ENCODE results near the gene RBBP8.

RBBP8 gene

GRCh38 chr18:22999647-23000046 lies 66.5 kb downstream of the RBBP8 start:
- DNase-seq: no peak

GRCh38 chr18:23003289-23003688 lies 70.2 kb downstream of the RBBP8 start:
- DNase-seq: no peak

- no peak for DNase-seq
Measured at GRCh38 chr18:23012249-23012648, 79.1 kb downstream of the RBBP8 start.

GRCh38 chr18:23020555-23021294 lies 87.6 kb downstream of the RBBP8 start:
- no peak for DNase-seq

GRCh38 chr18:23021623-23022022 lies 88.5 kb downstream of the RBBP8 start:
- no peak for DNase-seq

- peak; percentile 10 to 33 for DNase-seq
Measured at GRCh38 chr18:23032030-23032582, 99.0 kb downstream of the RBBP8 start.

GRCh38 chr18:23033056-23033455 lies 99.9 kb downstream of the RBBP8 start:
- no peak for DNase-seq

GRCh38 chr18:23036660-23037201 lies 103.6 kb downstream of the RBBP8 start:
- DNase-seq: no peak

- no peak for DNase-seq
Measured at GRCh38 chr18:23037646-23038045, 104.5 kb downstream of the RBBP8 start.

GRCh38 chr18:23038712-23039111 lies 105.6 kb downstream of the RBBP8 start:
- DNase-seq: no peak

- DNase-seq: no peak
Measured at GRCh38 chr18:23042133-23042532, 109.0 kb downstream of the RBBP8 start.

GRCh38 chr18:23043803-23044376 lies 110.8 kb downstream of the RBBP8 start:
- no peak for DNase-seq

- DNase-seq: no peak
Measured at GRCh38 chr18:23049698-23050373, 116.7 kb downstream of the RBBP8 start.

GRCh38 chr18:23053776-23054457 lies 120.8 kb downstream of the RBBP8 start:
- peak in 1 of 2 donors; percentile 33 for DNase-seq

GRCh38 chr18:23054553-23054952 lies 121.4 kb downstream of the RBBP8 start:
- DNase-seq: no peak

- no peak for DNase-seq
Measured at GRCh38 chr18:23056315-23056714, 123.2 kb downstream of the RBBP8 start.

- DNase-seq: no peak
Measured at GRCh38 chr18:23057096-23057495, 124.0 kb downstream of the RBBP8 start.

GRCh38 chr18:23058746-23059415 lies 125.8 kb downstream of the RBBP8 start:
- no peak for DNase-seq

- DNase-seq: peak in 1 of 2 donors; percentile 24
Measured at GRCh38 chr18:23059541-23060465, 126.7 kb downstream of the RBBP8 start.

- peak; percentile 29 to 67 for DNase-seq
Measured at GRCh38 chr18:23062011-23062410, 128.9 kb downstream of the RBBP8 start.

- no peak for DNase-seq
Measured at GRCh38 chr18:23063502-23063901, 130.4 kb downstream of the RBBP8 start.
